ENCODE results near the gene PNO1.
"Not testable (repeated sequence)": the region's sequence is repeated elsewhere in the genome, so short reads cannot be mapped to it uniquely, and the experiment has no call there.

PNO1 gene

DNA sequence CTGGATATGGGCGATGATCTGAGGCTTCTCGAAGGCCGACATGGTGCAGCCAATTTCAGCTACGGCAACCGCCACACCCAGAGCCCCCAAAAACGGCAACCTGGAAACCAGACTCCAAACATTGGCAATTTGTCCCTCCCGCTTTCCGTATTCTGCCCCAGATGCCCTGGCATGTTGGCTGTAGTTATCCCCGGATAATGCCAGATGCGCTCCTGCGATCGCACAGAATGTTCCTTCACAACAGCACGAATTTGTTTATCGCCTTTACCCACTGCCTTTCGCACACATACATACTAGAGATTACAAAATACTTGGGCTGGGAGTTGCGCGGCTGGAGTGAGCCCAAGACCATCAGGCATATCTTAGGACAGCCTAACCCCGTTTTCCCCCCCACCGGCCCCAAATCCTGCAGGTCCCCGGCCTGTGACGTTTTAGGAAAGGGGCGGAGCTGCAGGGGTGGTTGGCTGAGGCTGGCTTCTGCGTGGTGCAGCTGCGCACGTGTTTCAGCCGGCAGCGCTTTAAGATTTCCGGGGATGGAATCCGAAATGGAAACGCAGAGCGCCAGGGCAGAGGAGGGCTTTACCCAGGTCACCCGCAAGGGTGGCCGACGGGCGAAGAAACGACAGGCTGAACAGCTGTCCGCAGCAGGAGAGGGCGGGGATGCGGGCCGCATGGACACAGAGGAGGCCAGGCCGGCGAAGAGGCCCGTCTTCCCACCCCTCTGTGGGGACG, at the start of gene PNO1:
Gene PNO1 (plus strand): TSS at position 487 of the 732 bp plus-strand sequence. CDS start 47 bp downstream, at position 534.
- peaks cover 3% of the 10 kb centered on the region for H3K4me1 ChIP-seq (ENCODE audit: control insufficient read depth, insufficient read depth, low read length)

DNA sequence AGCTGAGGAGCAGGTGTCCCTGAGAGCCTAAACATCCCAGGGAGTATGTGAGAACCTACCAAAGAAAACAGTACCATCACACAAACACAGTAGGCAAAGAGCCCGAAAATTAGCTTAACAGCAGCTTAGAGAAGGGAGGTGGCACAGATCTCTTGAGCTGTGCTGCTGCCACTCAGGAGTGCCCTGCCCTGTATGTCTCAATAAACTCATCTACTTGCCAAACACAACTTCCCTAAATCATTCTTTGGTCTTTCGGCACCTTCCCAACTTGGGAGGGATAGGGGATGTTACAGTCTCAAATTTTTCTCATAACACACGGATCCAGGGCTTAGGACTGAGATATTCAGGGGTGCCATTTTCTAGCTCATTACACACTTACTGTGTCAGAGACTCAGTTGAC, 49.6 kb upstream of the PNO1 start:
- no peaks in the 10 kb centered on the region for H3K9me3 ChIP-seq (ENCODE audit: control insufficient read depth, insufficient read depth, low read length)
- no peak overlapping the region for H3K4me3 ChIP-seq (ENCODE audit: low read depth, low read length)
- H3K4me1 ChIP-seq (ENCODE audit: control insufficient read depth, insufficient read depth, low read length) = no peaks in the 10 kb centered on the region
- no peaks in the 10 kb centered on the region for H3K36me3 ChIP-seq (ENCODE audit: control insufficient read depth, insufficient read depth, low read length)
- no peak overlapping the region for H3K9ac ChIP-seq (ENCODE audit: low read depth, low read length)
- no peaks in the 10 kb centered on the region for H3K27me3 ChIP-seq (ENCODE audit: control insufficient read depth, insufficient read depth, low read length)

More for the DNA sequence above, at the start of gene PNO1:
- no peaks in the 10 kb centered on the region for H3K27me3 ChIP-seq (ENCODE audit: control insufficient read depth, insufficient read depth, low read length)
- H3K9ac ChIP-seq (ENCODE audit: low read depth, low read length) = peak within 1 kb of the TSS; percentile 95
- H3K36me3 ChIP-seq (ENCODE audit: control insufficient read depth, insufficient read depth, low read length) = peaks cover 16% of the 10 kb centered on the region
- H3K9me3 ChIP-seq (ENCODE audit: control insufficient read depth, insufficient read depth, low read length) = no peaks in the 10 kb centered on the region
- peak within 1 kb of the TSS; percentile 95 for H3K4me3 ChIP-seq (ENCODE audit: low read depth, low read length)

DNA sequence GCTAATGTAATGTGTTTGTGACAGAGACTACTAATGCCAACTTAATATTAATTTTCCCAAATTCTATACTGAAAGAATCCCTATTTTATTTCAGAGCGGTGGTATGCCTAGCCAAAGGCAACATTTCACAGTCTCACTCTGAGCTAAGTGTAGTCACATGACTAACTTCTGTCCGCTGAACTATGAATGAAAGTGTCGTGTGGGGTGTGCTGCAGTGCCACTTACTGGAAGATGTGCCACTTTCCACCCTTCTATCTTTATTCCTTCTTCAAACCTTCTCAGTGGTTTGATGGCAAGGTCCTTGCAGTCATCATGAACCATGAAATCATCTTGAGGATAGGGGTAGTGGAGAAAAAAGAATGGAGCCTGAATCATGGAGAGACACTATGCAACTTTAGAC, 47.6 kb upstream of the PNO1 start:
- H3K4me1 ChIP-seq (ENCODE audit: control insufficient read depth, insufficient read depth, low read length) = no peaks in the 10 kb centered on the region
- H3K9ac ChIP-seq (ENCODE audit: low read depth, low read length) = no peak overlapping the region
- H3K9me3 ChIP-seq (ENCODE audit: control insufficient read depth, insufficient read depth, low read length) = no peaks in the 10 kb centered on the region
- no peaks in the 10 kb centered on the region for H3K36me3 ChIP-seq (ENCODE audit: control insufficient read depth, insufficient read depth, low read length)
- H3K27me3 ChIP-seq (ENCODE audit: control insufficient read depth, insufficient read depth, low read length) = no peaks in the 10 kb centered on the region
- no peak overlapping the region for H3K4me3 ChIP-seq (ENCODE audit: low read depth, low read length)

DNA sequence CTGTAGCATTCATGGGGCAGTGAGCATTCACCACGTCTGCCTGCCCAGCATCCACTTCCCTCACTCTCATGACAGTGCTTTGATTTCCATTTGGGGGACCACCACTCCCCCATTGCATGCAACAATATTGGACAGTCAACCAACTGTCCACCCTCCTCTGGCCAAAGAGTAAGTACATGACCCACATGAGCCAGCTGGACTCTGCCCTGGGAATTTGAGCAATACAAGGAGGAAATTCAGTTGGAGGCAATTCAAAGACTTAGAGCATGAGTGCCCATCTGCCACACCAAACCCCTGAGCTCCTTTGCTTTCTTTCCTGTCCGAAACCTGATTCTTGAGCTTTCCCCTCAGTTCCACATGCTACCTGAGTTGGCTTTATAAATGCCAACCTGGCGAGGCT, 41.7 kb upstream of the PNO1 start:
- Histone ChIP-seq H3K4me3 (ENCODE audit: low read depth, low read length) (no peak overlapping the region), H3K27me3 (ENCODE audit: control insufficient read depth, insufficient read depth, low read length) (no peaks in the 10 kb centered on the region), H3K9me3 (ENCODE audit: control insufficient read depth, insufficient read depth, low read length) (no peaks in the 10 kb centered on the region), H3K9ac (ENCODE audit: low read depth, low read length) (no peak overlapping the region), H3K36me3 (ENCODE audit: control insufficient read depth, insufficient read depth, low read length) (no peaks in the 10 kb centered on the region), H3K4me1 (ENCODE audit: control insufficient read depth, insufficient read depth, low read length) (no peaks in the 10 kb centered on the region)

DNA sequence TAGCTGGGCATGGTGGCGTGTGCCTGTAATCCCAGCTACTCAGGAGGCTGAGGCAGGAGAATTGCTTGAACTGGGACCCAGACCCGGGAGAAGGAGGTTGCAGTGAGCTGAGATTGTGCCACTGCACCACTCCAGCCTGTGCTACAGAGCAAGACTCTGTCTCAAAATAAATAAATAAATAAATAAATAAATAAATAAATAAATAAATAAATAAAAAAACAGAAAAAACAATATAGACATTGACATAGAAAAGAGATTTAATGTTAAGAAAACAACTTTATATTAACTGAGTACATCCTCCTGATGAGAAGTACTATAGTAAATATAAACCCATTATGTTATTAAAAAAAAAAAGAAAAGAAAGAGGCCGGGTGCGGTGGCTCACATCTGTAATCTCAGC, 39.8 kb upstream of the PNO1 start:
- H3K4me1 ChIP-seq (ENCODE audit: control insufficient read depth, insufficient read depth, low read length) = not testable (repeated sequence)

DNA sequence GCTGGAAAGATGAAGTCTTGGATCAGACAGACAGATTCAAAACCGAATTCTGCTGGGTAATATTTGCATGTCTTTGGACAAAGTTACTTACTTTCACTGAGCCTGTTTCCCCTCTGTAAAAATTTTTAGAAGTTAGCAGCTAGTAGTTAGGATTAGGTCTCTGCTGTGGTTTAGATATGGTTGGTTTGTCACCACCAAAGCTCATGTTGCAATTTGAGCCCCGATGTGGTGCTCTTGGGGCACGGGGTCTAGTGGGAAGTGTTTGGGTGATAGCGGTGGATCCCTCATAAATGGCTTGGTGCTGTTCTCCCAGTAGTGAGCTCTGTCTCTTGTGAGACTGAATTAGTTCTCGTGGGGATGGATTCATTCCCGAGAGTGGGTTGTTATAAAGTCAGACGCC, 38.9 kb upstream of the PNO1 start:
- Histone ChIP-seq H3K9me3 (ENCODE audit: control insufficient read depth, insufficient read depth, low read length) (no peaks in the 10 kb centered on the region), H3K27me3 (ENCODE audit: control insufficient read depth, insufficient read depth, low read length) (no peaks in the 10 kb centered on the region), H3K4me1 (ENCODE audit: control insufficient read depth, insufficient read depth, low read length) (peaks cover 5% of the 10 kb centered on the region), H3K36me3 (ENCODE audit: control insufficient read depth, insufficient read depth, low read length) (no peaks in the 10 kb centered on the region), H3K9ac (ENCODE audit: low read depth, low read length) (no peak overlapping the region), H3K4me3 (ENCODE audit: low read depth, low read length) (no peak overlapping the region)

More for the DNA sequence above, 39.8 kb upstream of the PNO1 start:
- H3K9me3 ChIP-seq (ENCODE audit: control insufficient read depth, insufficient read depth, low read length); H3K4me3 ChIP-seq (ENCODE audit: low read depth, low read length); H3K27me3 ChIP-seq (ENCODE audit: control insufficient read depth, insufficient read depth, low read length); H3K9ac ChIP-seq (ENCODE audit: low read depth, low read length); H3K36me3 ChIP-seq (ENCODE audit: control insufficient read depth, insufficient read depth, low read length): not testable (repeated sequence)

DNA sequence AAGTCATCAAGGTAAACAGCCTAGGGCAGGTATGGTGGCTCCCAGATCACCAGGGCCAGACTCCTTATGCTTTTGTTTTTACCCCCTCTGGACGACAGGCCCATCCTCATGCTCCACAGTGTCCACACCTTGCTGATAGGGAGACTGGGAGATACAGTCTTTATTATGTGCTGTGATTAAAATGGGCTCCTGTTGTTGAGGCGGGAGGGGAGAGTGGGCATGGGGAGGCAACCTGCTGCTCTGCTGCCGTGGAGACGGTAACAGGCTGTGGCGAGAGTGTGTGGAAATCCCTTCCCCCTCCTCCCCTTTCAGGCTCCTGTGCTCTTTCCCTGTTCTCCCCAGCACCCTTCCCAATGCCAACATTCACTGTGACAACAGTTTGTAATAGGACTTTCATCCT, 38.2 kb upstream of the PNO1 start:
- H3K9ac ChIP-seq (ENCODE audit: low read depth, low read length) = no peak overlapping the region
- no peak overlapping the region for H3K4me3 ChIP-seq (ENCODE audit: low read depth, low read length)
- no peaks in the 10 kb centered on the region for H3K27me3 ChIP-seq (ENCODE audit: control insufficient read depth, insufficient read depth, low read length)
- H3K36me3 ChIP-seq (ENCODE audit: control insufficient read depth, insufficient read depth, low read length) = no peaks in the 10 kb centered on the region
- H3K4me1 ChIP-seq (ENCODE audit: control insufficient read depth, insufficient read depth, low read length) = peaks cover 5% of the 10 kb centered on the region
- no peaks in the 10 kb centered on the region for H3K9me3 ChIP-seq (ENCODE audit: control insufficient read depth, insufficient read depth, low read length)

DNA sequence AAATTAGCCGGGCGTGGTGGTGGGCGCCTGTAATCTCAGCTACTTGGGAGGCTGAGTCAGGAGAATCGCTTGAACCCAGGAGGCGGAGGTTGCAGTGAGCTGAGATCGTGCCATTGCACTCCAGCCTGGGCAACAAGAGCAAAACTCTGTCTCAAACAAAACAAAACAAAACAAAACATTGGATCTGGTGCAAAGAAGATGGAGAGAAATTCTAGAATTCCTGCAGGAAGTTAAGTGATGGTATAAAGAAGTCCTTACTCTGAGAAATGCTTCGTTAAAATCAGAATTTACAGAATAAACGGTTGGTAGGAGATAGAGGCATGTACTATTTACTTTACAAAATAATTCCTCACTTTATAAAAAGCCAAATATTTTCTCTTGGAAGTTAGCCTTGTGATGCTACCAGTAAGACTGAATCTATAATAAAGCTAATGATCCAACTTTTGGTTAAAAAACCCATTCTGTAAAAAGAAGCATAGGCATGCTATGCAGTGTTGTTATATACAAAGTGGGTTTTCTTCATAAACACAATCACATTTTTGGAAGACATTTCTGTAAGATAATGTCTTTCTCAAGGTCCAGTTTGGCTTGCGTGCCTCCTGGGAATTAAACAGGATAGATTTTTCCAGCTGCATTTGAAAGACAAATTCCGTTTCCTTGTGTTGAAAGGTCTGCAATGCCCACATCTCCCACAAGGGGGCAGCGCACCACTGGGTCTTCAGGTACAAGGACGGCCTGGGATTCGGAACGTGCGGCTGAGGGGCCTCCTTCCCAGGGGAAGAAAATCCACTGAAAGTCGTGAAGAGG, 35.6 kb upstream of the PNO1 start:
- no peaks in the 10 kb centered on the region for H3K9me3 ChIP-seq (ENCODE audit: control insufficient read depth, insufficient read depth, low read length)
- H3K9ac ChIP-seq (ENCODE audit: low read depth, low read length) = no peak overlapping the region
- peaks cover 5% of the 10 kb centered on the region for H3K4me1 ChIP-seq (ENCODE audit: control insufficient read depth, insufficient read depth, low read length)
- H3K4me3 ChIP-seq (ENCODE audit: low read depth, low read length) = no peak overlapping the region
- H3K27me3 ChIP-seq (ENCODE audit: control insufficient read depth, insufficient read depth, low read length) = no peaks in the 10 kb centered on the region
- H3K36me3 ChIP-seq (ENCODE audit: control insufficient read depth, insufficient read depth, low read length) = no peaks in the 10 kb centered on the region

DNA sequence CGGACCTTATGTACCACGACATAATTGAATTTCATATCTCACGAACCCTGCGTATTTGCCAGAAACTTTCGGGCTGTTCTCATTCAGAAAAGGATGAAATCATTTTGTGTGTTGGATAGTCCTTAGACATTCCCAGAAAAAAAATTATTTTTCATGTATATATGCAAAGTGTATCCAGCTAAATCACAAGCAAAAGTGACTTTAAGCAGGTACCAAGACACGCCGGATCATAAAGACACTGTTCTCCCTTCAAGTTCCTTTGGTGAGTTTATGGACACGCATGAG, 35.1 kb upstream of the PNO1 start:
- Histone ChIP-seq H3K4me1 (ENCODE audit: control insufficient read depth, insufficient read depth, low read length) (peaks cover 5% of the 10 kb centered on the region), H3K9me3 (ENCODE audit: control insufficient read depth, insufficient read depth, low read length) (no peaks in the 10 kb centered on the region), H3K27me3 (ENCODE audit: control insufficient read depth, insufficient read depth, low read length) (no peaks in the 10 kb centered on the region), H3K36me3 (ENCODE audit: control insufficient read depth, insufficient read depth, low read length) (no peaks in the 10 kb centered on the region), H3K4me3 (ENCODE audit: low read depth, low read length) (no peak overlapping the region), H3K9ac (ENCODE audit: low read depth, low read length) (no peak overlapping the region)

DNA sequence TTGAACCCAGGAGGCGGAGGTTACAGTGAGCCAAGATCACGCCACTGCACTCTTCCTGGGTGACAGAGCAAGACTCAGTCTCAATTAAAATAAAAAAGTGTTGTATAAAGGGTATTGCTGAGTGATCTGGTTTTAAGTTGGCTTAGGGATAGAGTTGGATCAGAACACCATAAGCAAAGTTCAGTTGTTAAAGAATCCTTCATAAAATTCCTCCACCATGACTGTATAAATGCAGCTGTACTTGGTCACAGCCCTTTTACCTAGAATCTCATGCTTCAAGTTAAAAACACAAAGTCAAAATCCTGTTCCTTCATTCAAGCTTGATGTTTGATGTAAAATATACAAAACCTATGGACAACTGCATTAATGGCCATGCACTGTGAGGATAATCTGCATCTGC, 33.4 kb upstream of the PNO1 start:
- H3K4me3 ChIP-seq (ENCODE audit: low read depth, low read length) = no peak overlapping the region
- no peaks in the 10 kb centered on the region for H3K36me3 ChIP-seq (ENCODE audit: control insufficient read depth, insufficient read depth, low read length)
- H3K27me3 ChIP-seq (ENCODE audit: control insufficient read depth, insufficient read depth, low read length) = no peaks in the 10 kb centered on the region
- no peak overlapping the region for H3K9ac ChIP-seq (ENCODE audit: low read depth, low read length)
- H3K9me3 ChIP-seq (ENCODE audit: control insufficient read depth, insufficient read depth, low read length) = no peaks in the 10 kb centered on the region
- H3K4me1 ChIP-seq (ENCODE audit: control insufficient read depth, insufficient read depth, low read length) = peaks cover 5% of the 10 kb centered on the region

DNA sequence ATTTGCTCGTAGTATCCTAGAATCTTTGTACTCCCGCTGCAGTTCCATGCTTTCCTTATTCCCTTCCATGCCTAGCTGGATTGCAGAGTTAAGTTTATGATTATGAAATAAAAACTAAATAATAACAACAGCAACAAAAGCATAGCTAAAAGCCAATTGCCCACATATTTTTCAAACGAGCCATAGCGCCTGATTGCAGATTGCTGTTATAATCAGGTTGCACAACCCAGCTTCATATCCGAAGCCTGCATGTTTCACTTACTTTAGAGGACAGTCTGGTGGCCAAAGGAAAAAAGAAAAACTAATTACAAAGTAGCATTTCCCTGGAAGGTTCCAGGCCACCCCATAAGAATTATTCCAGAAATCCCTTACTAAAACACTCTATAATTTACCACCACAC, 31.9 kb upstream of the PNO1 start:
- Histone ChIP-seq H3K9me3 (ENCODE audit: control insufficient read depth, insufficient read depth, low read length) (no peaks in the 10 kb centered on the region), H3K36me3 (ENCODE audit: control insufficient read depth, insufficient read depth, low read length) (no peaks in the 10 kb centered on the region), H3K9ac (ENCODE audit: low read depth, low read length) (no peak overlapping the region), H3K4me1 (ENCODE audit: control insufficient read depth, insufficient read depth, low read length) (peaks cover 5% of the 10 kb centered on the region), H3K27me3 (ENCODE audit: control insufficient read depth, insufficient read depth, low read length) (no peaks in the 10 kb centered on the region), H3K4me3 (ENCODE audit: low read depth, low read length) (no peak overlapping the region)

DNA sequence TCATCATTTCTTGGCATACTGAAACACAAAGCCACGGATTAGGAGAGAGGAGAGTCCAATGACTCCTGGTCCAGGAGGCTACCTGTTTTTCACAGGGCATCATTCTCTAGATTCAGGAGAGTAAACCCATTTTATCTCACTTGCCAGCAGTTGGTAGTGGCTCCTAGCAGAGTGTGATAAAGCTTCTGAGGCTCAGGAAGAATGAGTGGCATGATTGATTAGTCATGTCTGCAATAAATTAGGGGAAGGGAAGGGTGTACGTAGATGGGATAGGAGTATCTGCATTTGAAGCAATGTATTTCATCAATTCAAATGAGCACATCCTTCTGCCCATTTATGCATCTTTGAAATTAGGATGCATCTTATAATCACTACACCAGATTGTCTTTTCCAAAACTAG, 31.1 kb upstream of the PNO1 start:
- Histone ChIP-seq H3K9me3 (ENCODE audit: control insufficient read depth, insufficient read depth, low read length) (no peaks in the 10 kb centered on the region), H3K4me3 (ENCODE audit: low read depth, low read length) (no peak overlapping the region), H3K27me3 (ENCODE audit: control insufficient read depth, insufficient read depth, low read length) (no peaks in the 10 kb centered on the region), H3K36me3 (ENCODE audit: control insufficient read depth, insufficient read depth, low read length) (no peaks in the 10 kb centered on the region), H3K4me1 (ENCODE audit: control insufficient read depth, insufficient read depth, low read length) (peaks cover 5% of the 10 kb centered on the region), H3K9ac (ENCODE audit: low read depth, low read length) (no peak overlapping the region)
